Panc1 (cell line): Measurements from ENCODE around the gene CD83. TPM values are rescaled to one million over a fixed set of nuclear protein-coding genes. Genes with fewer than 3 reads are reported as not detected.

Experiments used
- ATAC-seq: fragments of 200-7000 bp; cut with Tn5 transposase; 2 replicates; pipeline ENCODE4 v1.9.1; 2020; ENCODE audit warnings: mild to moderate bottlenecking, moderate library complexity
- BruUV-seq: library from RNA; stranded (reverse); fragments of 400-500 nt; replicated peaks from 2 replicates; lab custom pipeline; 2021; lab: Mats Ljungman, UMichigan
- CTCF ChIA-PET: fragments of 300-600 bp; sonication (Branson Sonifier 250); formaldehyde crosslinking; loops from one replicate; lab custom pipeline; 2022; ENCODE audit warnings: antibody characterized with exemption; lab: Charles Lee
- POLR2A ChIA-PET: fragments of 300-600 bp; sonication (Branson Sonifier 250); formaldehyde crosslinking; loops from one replicate; lab custom pipeline; 2022; ENCODE audit warnings: antibody characterized with exemption; lab: Charles Lee
- DNase-seq: peaks from one replicate; pipeline ENCODE4 v3.0.0-alpha.2; 2010; ENCODE audit warnings: low read depth, low spot score
- H3K27ac ChIP-seq: 2 replicates; pipeline ENCODE4 v1.5.1; 2011; ENCODE audit warnings: mild to moderate bottlenecking, low read length, inconsistent platforms
- H3K27me3 ChIP-seq: fragments of 200-500 bp; sonication (Bioruptor generic); 2 replicates; pipeline ENCODE4 v1.6.0; 2014; ENCODE audit warnings: low read length, inconsistent platforms; ENCODE audit not compliant: control insufficient read depth, insufficient read depth
- H3K36me3 ChIP-seq: fragments of 200-500 bp; sonication (Bioruptor generic); 2 replicates; pipeline ENCODE4 v1.5.1; 2014; ENCODE audit warnings: inconsistent platforms, mild to moderate bottlenecking, low read length, moderate library complexity; ENCODE audit not compliant: control insufficient read depth, insufficient read depth
- H3K4me1 ChIP-seq: 2 replicates; pipeline ENCODE4 v1.5.1; 2011; ENCODE audit warnings: inconsistent platforms, mild to moderate bottlenecking, low read length, moderate library complexity; ENCODE audit not compliant: control insufficient read depth, insufficient read depth
- H3K4me3 ChIP-seq, 2 experiments: 2 replicates each; pipeline ENCODE4 v1.5.1; 2011 to 2012; ENCODE audit warnings: low read depth in 2 of 2, low read length in 2 of 2, mild to moderate bottlenecking in 2 of 2, inconsistent platforms in 1 of 2, moderate library complexity in 1 of 2
- H3K9me3 ChIP-seq: fragments of 200-500 bp; sonication (Bioruptor generic); 2 replicates; pipeline ENCODE4 v1.5.1; 2014; ENCODE audit warnings: low read depth, mild to moderate bottlenecking, inconsistent platforms, low read length, moderate library complexity; ENCODE audit not compliant: control insufficient read depth, insufficient read depth
- POLR2AphosphoS5 ChIP-seq: IDR thresholded peaks from 2 replicates; pipeline ENCODE4 v1.6.1; 2012; ENCODE audit warnings: mild to moderate bottlenecking, low read depth, low read length, moderate library complexity
- SIN3A ChIP-seq: IDR thresholded peaks from 2 replicates; pipeline ENCODE4 v1.6.1; 2012; ENCODE audit warnings: low read depth, mild to moderate bottlenecking, low read length, moderate library complexity, borderline replicate concordance; ENCODE audit not compliant: insufficient read depth
- TCF7L2 ChIP-seq: IDR thresholded peaks from 2 replicates; pipeline ENCODE4 v1.6.1; 2011; ENCODE audit warnings: mild to moderate bottlenecking, low read depth, low read length, inconsistent platforms
- in situ Hi-C: cut with HindIII; loops from 2 replicates; pipeline ENCODE4 v1.10.0; 2016; ENCODE audit warnings: low sequenced_read_pairs, low pct_unique_long_range_greater_than_20kb
- intact Hi-C: fragments of 100-400 bp; cut with micrococcal nuclease; formaldehyde crosslinking; loops from one replicate; pipeline ENCODE4 v1.10.0; 2022; ENCODE audit not compliant: unreplicated experiment
- total RNA-seq: library from RNA; stranded (reverse); gene quantifications from one replicate; pipeline ENCODE4 v1.2.1, GENCODE V29; 2021; ENCODE audit not compliant: unreplicated experiment
- TF ChIP-seq, protein P1 (sequence below): fragments of 450-650 bp; IDR thresholded peaks from 2 replicates; pipeline ENCODE4 v1.5.1; 2017; ENCODE audit warnings: mild to moderate bottlenecking
- TF ChIP-seq, protein P2 (sequence below), 2 experiments: IDR thresholded peaks; 2 replicates each; pipeline ENCODE4 v1.6.1; 2011 to 2012; ENCODE audit warnings: low read depth in 2 of 2, control low read depth in 1 of 2, low read length in 1 of 2, mild to moderate bottlenecking in 1 of 2, moderate library complexity in 1 of 2; ENCODE audit not compliant: insufficient read depth in 1 of 2

The CD83 gene
- total RNA-seq, 1 experiment from 2014 or later: 5.3 TPM

DNA sequence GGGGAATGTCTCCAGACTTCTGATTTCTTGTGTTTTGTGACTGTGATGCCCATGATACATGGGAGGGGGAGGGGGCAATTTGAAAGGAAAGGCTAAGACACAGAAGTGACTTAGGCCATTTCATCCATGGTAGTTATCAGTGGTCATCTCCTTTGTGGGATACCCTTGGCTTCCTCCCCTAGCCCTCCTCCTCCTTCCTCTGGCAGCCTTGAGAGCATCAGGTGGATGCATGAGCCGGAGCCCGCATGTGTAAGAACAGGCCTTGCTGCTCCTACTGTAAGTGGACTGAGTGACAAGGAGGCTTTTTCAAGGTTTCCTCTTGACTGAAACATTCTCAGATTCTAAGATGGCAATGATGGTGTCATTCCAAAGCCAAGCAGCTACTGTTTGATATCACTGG lies 874 bp downstream of the CD83 start:
- H3K27ac ChIP-seq: no peak overlapping the region
- no peaks in the 10 kb centered on the region for H3K27me3 ChIP-seq
- DNase-seq: no peak
- H3K4me1 ChIP-seq: no peaks in the 10 kb centered on the region
- H3K36me3 ChIP-seq: no peaks in the 10 kb centered on the region
- ChIA-PET CTCF (no interaction called here), POLR2A (no interaction called here)
- no TSS peak for BruUV-seq
- intact Hi-C loops (no loop called here), in situ Hi-C loops (no loop called here)
- TF ChIP-seq POLR2AphosphoS5: no peak
- TF ChIP-seq, protein P1, sequence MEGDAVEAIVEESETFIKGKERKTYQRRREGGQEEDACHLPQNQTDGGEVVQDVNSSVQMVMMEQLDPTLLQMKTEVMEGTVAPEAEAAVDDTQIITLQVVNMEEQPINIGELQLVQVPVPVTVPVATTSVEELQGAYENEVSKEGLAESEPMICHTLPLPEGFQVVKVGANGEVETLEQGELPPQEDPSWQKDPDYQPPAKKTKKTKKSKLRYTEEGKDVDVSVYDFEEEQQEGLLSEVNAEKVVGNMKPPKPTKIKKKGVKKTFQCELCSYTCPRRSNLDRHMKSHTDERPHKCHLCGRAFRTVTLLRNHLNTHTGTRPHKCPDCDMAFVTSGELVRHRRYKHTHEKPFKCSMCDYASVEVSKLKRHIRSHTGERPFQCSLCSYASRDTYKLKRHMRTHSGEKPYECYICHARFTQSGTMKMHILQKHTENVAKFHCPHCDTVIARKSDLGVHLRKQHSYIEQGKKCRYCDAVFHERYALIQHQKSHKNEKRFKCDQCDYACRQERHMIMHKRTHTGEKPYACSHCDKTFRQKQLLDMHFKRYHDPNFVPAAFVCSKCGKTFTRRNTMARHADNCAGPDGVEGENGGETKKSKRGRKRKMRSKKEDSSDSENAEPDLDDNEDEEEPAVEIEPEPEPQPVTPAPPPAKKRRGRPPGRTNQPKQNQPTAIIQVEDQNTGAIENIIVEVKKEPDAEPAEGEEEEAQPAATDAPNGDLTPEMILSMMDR: no peak
- TF ChIP-seq TCF7L2: no peak
- no peak for TF ChIP-seq SIN3A
- TF ChIP-seq, protein P2, sequence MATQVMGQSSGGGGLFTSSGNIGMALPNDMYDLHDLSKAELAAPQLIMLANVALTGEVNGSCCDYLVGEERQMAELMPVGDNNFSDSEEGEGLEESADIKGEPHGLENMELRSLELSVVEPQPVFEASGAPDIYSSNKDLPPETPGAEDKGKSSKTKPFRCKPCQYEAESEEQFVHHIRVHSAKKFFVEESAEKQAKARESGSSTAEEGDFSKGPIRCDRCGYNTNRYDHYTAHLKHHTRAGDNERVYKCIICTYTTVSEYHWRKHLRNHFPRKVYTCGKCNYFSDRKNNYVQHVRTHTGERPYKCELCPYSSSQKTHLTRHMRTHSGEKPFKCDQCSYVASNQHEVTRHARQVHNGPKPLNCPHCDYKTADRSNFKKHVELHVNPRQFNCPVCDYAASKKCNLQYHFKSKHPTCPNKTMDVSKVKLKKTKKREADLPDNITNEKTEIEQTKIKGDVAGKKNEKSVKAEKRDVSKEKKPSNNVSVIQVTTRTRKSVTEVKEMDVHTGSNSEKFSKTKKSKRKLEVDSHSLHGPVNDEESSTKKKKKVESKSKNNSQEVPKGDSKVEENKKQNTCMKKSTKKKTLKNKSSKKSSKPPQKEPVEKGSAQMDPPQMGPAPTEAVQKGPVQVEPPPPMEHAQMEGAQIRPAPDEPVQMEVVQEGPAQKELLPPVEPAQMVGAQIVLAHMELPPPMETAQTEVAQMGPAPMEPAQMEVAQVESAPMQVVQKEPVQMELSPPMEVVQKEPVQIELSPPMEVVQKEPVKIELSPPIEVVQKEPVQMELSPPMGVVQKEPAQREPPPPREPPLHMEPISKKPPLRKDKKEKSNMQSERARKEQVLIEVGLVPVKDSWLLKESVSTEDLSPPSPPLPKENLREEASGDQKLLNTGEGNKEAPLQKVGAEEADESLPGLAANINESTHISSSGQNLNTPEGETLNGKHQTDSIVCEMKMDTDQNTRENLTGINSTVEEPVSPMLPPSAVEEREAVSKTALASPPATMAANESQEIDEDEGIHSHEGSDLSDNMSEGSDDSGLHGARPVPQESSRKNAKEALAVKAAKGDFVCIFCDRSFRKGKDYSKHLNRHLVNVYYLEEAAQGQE (IDR thresholded peaks at IDR 0.05; ENCODE audit: insufficient read depth in 1 of 2, low read depth in 2 of 2, low read length in 1 of 2): no peak
- no peaks in the 10 kb centered on the region for H3K9me3 ChIP-seq
- peak overlapping the region; percentile 66 to 69 for H3K4me3 ChIP-seq
- no peak for ATAC-seq

GRCh38 chr6:14119784-14120183 lies 2.2 kb downstream of the CD83 start:
- in situ Hi-C loops (no loop called here), intact Hi-C loops (no loop called here)
- TF ChIP-seq POLR2AphosphoS5 (no peak), SIN3A (no peak), TCF7L2 (no peak)
- TF ChIP-seq, protein P1: no peak
- TF ChIP-seq, protein P2 (IDR thresholded peaks at IDR 0.05; ENCODE audit: insufficient read depth in 1 of 2, low read depth in 2 of 2, low read length in 1 of 2): no peak
- no peaks in the 10 kb centered on the region for H3K9me3 ChIP-seq
- H3K36me3 ChIP-seq: no peaks in the 10 kb centered on the region
- ChIA-PET POLR2A (interaction anchor here (0.5 kb wide), 1 partner anchor 8 kb away, joined by 4 read pairs; no protein-coding TSS in a partner anchor), CTCF (no interaction called here)
- no peak overlapping the region for H3K4me3 ChIP-seq
- DNase-seq (no peak), ATAC-seq (no peak)
- no TSS peak for BruUV-seq
- H3K27me3 ChIP-seq: no peaks in the 10 kb centered on the region
- H3K27ac ChIP-seq: no peak overlapping the region
- H3K4me1 ChIP-seq: no peaks in the 10 kb centered on the region
